ENCODE data around the gene NHLH1.

GRCh38 chr1:160413716-160414115, 46.8 kb downstream of the NHLH1 start:
- TF ChIP-seq CTCF (IDR thresholded peaks at IDR 0.05 in 4 of 5, conservative IDR thresholded peaks at IDR 0.05 in 1 of 5) (no peak), POLR2A (IDR thresholded peaks at IDR 0.05) (no peak)
